ENCODE data around the gene HMGXB3. TPM values are rescaled to one million over a fixed set of nuclear protein-coding genes. Genes with fewer than 3 reads are reported as not detected.

The HMGXB3 gene
- total RNA-seq, 1 donor from 2014 or later = 64.0 TPM

DNA sequence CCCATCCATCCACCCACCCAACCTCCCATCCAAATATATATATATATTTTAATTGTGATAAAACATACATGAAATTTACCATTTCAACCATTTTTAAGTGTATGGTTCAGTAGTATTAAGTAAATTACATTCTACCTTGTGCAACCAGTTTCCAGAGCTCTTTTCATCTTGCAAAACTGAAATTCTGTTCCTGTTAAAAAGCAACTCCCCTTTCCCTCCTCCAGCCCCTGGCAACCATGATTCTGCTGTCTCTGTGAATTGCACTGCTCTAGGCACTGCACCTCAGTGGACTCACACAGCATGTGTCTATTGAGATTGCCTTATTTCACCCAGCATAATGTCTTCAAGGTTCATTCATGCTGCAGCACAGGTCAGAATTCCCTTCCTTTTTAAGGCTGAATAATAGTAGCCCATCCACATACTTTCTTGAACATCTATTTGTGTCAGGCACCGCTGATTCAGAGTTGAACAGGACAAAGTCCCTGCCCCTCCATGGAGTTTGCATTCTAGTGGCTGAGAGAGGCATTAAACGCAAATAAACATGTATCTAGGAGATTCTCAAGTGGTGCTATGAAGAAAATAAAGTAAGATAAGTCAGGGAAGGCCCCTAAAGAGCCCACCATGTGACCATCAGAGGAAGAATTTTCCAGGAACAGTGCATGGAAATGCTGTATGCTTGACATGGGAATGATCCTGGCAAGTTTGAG is 61.8 kb downstream of the HMGXB3 start:
- H3K27me3 ChIP-seq (ENCODE audit: control insufficient read depth, insufficient read depth, low read length) = no peaks in the 10 kb centered on the region
- no peak overlapping the region for H3K4me3 ChIP-seq (ENCODE audit: low read depth, low read length)
- TF ChIP-seq, protein P1, sequence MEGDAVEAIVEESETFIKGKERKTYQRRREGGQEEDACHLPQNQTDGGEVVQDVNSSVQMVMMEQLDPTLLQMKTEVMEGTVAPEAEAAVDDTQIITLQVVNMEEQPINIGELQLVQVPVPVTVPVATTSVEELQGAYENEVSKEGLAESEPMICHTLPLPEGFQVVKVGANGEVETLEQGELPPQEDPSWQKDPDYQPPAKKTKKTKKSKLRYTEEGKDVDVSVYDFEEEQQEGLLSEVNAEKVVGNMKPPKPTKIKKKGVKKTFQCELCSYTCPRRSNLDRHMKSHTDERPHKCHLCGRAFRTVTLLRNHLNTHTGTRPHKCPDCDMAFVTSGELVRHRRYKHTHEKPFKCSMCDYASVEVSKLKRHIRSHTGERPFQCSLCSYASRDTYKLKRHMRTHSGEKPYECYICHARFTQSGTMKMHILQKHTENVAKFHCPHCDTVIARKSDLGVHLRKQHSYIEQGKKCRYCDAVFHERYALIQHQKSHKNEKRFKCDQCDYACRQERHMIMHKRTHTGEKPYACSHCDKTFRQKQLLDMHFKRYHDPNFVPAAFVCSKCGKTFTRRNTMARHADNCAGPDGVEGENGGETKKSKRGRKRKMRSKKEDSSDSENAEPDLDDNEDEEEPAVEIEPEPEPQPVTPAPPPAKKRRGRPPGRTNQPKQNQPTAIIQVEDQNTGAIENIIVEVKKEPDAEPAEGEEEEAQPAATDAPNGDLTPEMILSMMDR (IDR thresholded peaks at IDR 0.05; ENCODE audit: insufficient read depth, low read length, poor library complexity, severe bottlenecking) = no peak
- H3K36me3 ChIP-seq (ENCODE audit: control insufficient read depth, insufficient read depth, low read length) = no peaks in the 10 kb centered on the region
- DNase-seq (ENCODE audit: low read depth) = no peak

GRCh38 chr5:150063638-150064037 is 63.1 kb downstream of the HMGXB3 start:
- Histone ChIP-seq H3K4me3 (ENCODE audit: low read depth, low read length) (no peak overlapping the region), H3K36me3 (ENCODE audit: control insufficient read depth, insufficient read depth, low read length) (no peaks in the 10 kb centered on the region), H3K27me3 (ENCODE audit: control insufficient read depth, insufficient read depth, low read length) (no peaks in the 10 kb centered on the region)
- DNase-seq (ENCODE audit: low read depth) = no peak
- TF ChIP-seq, protein P1 (IDR thresholded peaks at IDR 0.05; ENCODE audit: insufficient read depth, low read length, poor library complexity, severe bottlenecking) = no peak

DNA sequence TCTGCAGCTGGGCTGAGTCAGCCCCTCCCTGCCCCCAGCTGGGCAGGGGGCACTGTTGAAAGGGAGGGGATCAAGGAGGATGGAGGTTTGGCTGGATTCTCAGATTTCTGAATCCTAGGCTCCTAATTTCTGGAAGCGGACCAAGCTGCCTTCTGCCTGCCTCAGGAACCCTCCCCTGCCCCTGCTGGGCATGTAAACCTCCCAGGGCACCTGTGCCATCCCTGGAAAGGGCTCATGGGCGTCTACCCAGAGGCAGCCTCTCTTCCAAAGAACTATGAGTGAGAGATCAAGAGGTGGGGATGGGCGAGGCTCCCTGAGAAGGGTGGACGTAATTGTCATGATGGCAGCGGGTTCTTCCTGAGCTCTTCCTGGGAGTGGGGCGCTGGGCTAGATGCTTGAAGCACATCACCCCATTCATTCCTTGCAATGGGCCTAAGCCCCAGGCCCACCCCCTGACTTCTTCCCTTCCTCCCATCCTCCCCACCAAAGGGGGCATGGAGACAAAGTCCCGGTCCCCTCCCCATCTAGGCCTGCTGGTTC is 64.2 kb downstream of the HMGXB3 start:
- TF ChIP-seq, protein P1 (IDR thresholded peaks at IDR 0.05; ENCODE audit: insufficient read depth, low read length, poor library complexity, severe bottlenecking) = no peak
- DNase-seq (ENCODE audit: low read depth) = no peak
- H3K36me3 ChIP-seq (ENCODE audit: control insufficient read depth, insufficient read depth, low read length) = no peaks in the 10 kb centered on the region
- no peaks in the 10 kb centered on the region for H3K27me3 ChIP-seq (ENCODE audit: control insufficient read depth, insufficient read depth, low read length)
- no peak overlapping the region for H3K4me3 ChIP-seq (ENCODE audit: low read depth, low read length)

DNA sequence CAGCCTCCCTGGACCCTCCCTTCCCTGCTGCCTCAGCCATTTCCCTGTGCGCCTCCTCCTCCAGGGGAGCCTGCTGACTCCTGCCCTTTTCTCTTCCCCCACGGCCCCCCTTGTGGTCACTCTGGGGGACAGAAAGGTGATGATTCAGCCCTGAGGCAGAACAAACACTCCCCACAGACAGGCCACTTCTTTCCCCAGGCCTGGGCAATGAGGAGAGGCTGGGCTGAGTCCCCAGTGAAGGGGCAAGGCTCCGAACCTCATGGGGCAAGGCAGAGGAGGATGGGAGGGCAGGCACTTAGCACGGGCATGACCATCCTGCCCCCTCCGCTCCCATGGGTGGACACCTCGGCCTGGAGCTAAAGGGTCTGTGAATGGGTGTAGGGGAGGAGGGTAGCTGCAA is 64.8 kb downstream of the HMGXB3 start:
- no peaks in the 10 kb centered on the region for H3K36me3 ChIP-seq (ENCODE audit: control insufficient read depth, insufficient read depth, low read length)
- no peaks in the 10 kb centered on the region for H3K27me3 ChIP-seq (ENCODE audit: control insufficient read depth, insufficient read depth, low read length)
- DNase-seq (ENCODE audit: low read depth) = no peak
- H3K4me3 ChIP-seq (ENCODE audit: low read depth, low read length) = no peak overlapping the region
- TF ChIP-seq, protein P1 (IDR thresholded peaks at IDR 0.05; ENCODE audit: insufficient read depth, low read length, poor library complexity, severe bottlenecking) = no peak

GRCh38 chr5:150065886-150066285 is 65.3 kb downstream of the HMGXB3 start:
- Histone ChIP-seq H3K36me3 (ENCODE audit: control insufficient read depth, insufficient read depth, low read length) (no peaks in the 10 kb centered on the region), H3K4me3 (ENCODE audit: low read depth, low read length) (no peak overlapping the region), H3K27me3 (ENCODE audit: control insufficient read depth, insufficient read depth, low read length) (no peaks in the 10 kb centered on the region)
- TF ChIP-seq, protein P1 (IDR thresholded peaks at IDR 0.05; ENCODE audit: insufficient read depth, low read length, poor library complexity, severe bottlenecking) = no peak
- no peak for DNase-seq (ENCODE audit: low read depth)

DNA sequence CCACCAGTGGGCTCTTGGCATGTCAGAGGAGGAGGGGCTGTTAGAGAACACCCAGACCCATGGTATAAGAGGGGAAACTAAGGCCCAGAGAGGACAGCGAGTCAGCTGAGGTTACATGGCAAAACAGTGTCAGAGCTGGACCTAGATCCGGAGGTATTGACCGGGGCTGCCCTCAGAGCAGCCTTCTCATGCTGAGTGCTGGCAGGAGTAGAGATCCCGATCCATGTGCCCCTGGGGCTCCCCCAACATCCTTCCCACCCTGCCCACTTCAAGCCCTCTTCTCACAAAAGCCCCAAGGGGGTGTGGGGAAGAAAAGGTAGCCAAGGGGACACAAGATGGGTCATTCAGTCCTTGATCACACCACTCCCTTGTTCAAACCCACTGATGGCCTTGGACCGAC is 65.9 kb downstream of the HMGXB3 start:
- Histone ChIP-seq H3K27me3 (ENCODE audit: control insufficient read depth, insufficient read depth, low read length) (no peaks in the 10 kb centered on the region), H3K4me3 (ENCODE audit: low read depth, low read length) (no peak overlapping the region), H3K36me3 (ENCODE audit: control insufficient read depth, insufficient read depth, low read length) (no peaks in the 10 kb centered on the region)
- TF ChIP-seq, protein P1 (IDR thresholded peaks at IDR 0.05; ENCODE audit: insufficient read depth, low read length, poor library complexity, severe bottlenecking) = no peak
- no peak for DNase-seq (ENCODE audit: low read depth)
